ENCODE measurements around the gene SHISA6.

SHISA6 gene

GRCh38 chr17:11446316-11446715 lies 205.3 kb downstream of the SHISA6 start:
- no peak for TF ChIP-seq CTCF (IDR thresholded peaks at IDR 0.05; ENCODE audit: control insufficient read depth, extremely low read depth, insufficient read depth)
- H3K4me3 ChIP-seq (ENCODE audit: low read depth, low read length) = no peak overlapping the region
- DNase-seq (ENCODE audit: low read depth) = no peak

GRCh38 chr17:11454096-11454495 lies 213.1 kb downstream of the SHISA6 start:
- no peak overlapping the region for H3K4me3 ChIP-seq (ENCODE audit: low read depth, low read length)
- DNase-seq (ENCODE audit: low read depth) = no peak
- TF ChIP-seq CTCF (IDR thresholded peaks at IDR 0.05; ENCODE audit: control insufficient read depth, extremely low read depth, insufficient read depth) = no peak

- no peak for DNase-seq (ENCODE audit: low read depth)
- TF ChIP-seq CTCF (IDR thresholded peaks at IDR 0.05; ENCODE audit: control insufficient read depth, extremely low read depth, insufficient read depth) = no peak
- no peak overlapping the region for H3K4me3 ChIP-seq (ENCODE audit: low read depth, low read length)
Measured at GRCh38 chr17:11458279-11458678, 217.3 kb downstream of the SHISA6 start.

- no peak for DNase-seq (ENCODE audit: low read depth)
- TF ChIP-seq CTCF (IDR thresholded peaks at IDR 0.05; ENCODE audit: control insufficient read depth, extremely low read depth, insufficient read depth) = no peak
- no peak overlapping the region for H3K4me3 ChIP-seq (ENCODE audit: low read depth, low read length)
Measured at GRCh38 chr17:11459861-11460331, 218.9 kb downstream of the SHISA6 start.

- DNase-seq (ENCODE audit: low read depth) = no peak
- TF ChIP-seq CTCF (IDR thresholded peaks at IDR 0.05; ENCODE audit: control insufficient read depth, extremely low read depth, insufficient read depth) = no peak
- H3K4me3 ChIP-seq (ENCODE audit: low read depth, low read length) = no peak overlapping the region
Measured at GRCh38 chr17:11461993-11462548, 221.1 kb downstream of the SHISA6 start.

GRCh38 chr17:11467639-11468038 lies 226.6 kb downstream of the SHISA6 start:
- DNase-seq (ENCODE audit: low read depth) = no peak
- no peak overlapping the region for H3K4me3 ChIP-seq (ENCODE audit: low read depth, low read length)
- TF ChIP-seq CTCF (IDR thresholded peaks at IDR 0.05; ENCODE audit: control insufficient read depth, extremely low read depth, insufficient read depth) = no peak
